AG08395 (cell line): Measurements from ENCODE around the gene PTPN6.
"Not testable (repeated sequence)": the region's sequence is repeated elsewhere in the genome, so short reads cannot be mapped to it uniquely, and the experiment has no call there.

Source experiments
- DNase-seq: peaks from one replicate; pipeline ENCODE4 v3.0.0; 2012; ENCODE audit warnings: mixed read lengths, low spot score

PTPN6 gene

DNA sequence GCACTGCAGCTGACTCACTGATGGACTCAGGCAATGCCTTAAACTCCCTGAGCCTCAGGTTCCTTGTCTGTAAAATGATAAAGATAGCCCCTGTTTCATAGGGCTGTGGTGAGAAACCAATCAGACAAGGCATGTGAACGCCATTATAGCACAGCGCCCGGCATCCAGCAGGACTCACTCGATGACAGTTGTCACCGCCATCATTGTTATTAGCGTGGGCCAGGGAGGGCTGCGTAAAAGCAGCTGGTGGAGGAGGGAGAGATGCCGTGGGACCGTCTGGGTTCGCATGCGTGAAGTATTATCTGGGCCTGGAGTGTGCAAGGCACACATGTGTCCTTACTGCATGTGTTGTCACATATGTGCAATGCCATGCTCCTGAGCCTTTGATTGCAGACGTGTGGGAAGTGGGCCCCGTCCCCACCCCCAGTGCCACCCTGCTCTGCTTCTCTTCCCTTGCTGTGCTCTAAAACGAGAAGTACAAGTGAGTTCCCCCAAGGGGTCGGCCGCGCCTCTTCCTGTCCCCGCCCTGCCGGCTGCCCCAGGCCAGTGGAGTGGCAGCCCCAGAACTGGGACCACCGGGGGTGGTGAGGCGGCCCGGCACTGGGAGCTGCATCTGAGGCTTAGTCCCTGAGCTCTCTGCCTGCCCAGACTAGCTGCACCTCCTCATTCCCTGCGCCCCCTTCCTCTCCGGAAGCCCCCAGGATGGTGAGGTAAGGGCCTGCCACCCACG is at the start of gene PTPN6:
Gene PTPN6, plus strand, starts transcription at position 546 of the 730 bp plus-strand sequence. Its CDS starts 157 bp downstream, at position 703.
- DNase-seq = no peak

DNA sequence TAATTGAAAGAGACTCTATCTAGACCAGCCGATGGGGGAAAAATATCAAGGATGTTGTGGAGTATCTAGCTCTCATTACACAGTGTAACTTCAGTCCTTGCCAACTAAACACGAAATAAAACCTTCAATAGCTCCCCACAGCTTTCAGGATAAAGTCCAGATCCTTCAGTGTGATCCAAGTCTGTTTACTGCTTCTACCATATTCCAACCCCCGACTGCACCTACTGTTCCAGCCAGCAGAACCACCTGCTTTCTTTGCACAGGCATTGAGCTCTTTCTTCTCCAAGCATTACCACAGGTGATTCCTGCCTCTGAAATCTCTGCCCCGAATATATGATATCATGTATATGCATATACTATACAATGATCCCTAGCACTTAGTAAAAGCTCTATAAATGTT is 48.7 kb upstream of the PTPN6 start:
- no peak for DNase-seq

DNA sequence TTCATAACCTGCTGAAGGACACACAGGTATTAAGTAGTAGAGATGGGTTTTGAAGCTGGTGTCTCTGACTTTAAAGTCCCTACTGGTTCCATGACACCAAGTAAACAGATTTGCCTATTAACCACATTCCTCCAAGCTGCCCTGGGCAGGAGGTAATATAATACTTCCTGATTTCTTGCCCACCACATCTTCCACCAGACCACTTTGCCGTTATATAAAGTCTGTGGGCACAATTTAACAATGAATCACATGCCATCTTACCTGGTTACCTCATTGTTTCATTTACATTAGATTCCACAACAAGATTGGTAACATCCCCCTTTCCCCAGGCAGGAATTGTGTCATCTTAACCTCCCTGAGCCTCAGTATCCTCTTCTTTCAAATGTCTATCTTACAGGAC is 47.4 kb upstream of the PTPN6 start:
- no peak for DNase-seq

DNA sequence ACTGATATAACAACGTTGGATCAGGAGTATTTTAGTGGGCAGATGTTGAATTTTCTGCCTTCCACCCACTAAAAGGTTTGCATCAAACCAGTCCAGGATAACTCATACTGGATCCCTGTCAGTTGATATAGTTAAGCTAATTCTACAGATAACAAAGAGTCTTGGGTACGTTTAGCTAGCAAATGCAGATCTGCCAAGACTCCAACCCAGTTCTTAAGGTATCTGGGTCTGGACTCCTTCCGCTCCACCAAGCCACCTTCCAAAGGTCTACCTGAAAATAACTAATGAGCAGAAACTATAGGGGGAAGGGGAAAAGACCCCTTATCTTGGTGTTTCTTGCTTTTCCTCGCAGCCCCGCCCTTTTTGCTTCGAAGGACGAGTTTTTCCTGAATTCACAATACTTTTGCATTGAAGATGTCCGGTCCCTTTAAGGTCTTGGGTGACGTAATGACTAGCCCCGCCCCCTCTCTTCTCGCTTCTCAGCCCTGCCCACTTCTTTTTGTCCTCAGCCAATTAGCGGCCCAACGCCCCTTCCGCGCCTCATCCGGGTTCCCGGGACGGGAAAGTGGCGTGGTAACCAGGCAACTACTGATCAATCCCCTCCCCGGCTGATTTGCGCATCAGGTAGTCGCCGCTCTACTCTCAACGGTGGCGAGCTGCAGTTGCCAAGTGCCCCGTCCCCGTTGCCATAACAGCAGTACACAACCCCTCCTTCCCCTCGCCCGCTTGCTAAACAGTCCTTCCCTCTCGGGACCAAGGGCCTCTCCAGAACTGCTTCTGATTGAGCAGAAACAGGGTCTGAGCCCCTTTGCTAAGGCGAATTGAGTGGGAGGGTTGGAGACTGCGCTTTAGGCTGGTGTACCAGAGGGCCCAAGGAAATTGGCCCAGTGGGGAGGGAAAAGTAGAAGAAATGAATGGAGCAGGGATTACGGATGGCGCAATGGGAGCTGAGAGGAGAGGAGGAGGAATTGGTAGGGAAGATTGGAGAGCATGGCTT is 46.6 kb upstream of the PTPN6 start, which contains the start of gene LRRC23:
Gene LRRC23, plus strand, starts transcription at position 543 of the 997 bp plus-strand sequence. CDS start 812 bp downstream, outside the sequence.
- peak; percentile 96 for DNase-seq

DNA sequence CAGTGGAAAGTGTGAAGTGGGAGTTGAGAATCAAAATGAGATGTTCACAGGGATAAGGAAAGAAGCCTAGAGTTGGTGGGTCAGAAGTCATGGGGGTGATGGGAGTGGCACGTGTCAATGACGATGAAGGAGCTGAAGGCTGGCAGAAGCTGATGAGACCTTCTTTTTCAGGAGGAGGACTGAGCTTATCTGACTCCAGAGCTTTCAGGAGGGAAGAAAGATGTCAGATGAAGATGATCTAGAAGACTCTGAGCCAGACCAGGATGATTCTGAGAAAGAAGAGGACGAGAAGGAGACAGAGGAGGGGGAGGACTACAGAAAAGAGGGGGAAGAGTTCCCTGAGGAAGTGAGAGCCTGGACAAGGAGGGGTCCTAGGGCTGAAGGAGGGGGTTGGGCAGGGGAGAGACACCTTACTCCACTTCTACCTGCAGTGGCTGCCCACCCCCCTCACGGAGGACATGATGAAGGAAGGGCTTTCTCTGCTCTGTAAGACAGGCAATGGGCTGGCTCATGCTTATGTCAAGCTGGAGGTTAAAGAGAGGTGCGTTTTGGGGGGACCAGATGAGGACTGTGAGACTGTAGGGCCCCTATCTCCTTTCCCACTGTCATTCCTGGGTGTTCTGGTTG is 45.6 kb upstream of the PTPN6 start:
- DNase-seq = no peak

DNA sequence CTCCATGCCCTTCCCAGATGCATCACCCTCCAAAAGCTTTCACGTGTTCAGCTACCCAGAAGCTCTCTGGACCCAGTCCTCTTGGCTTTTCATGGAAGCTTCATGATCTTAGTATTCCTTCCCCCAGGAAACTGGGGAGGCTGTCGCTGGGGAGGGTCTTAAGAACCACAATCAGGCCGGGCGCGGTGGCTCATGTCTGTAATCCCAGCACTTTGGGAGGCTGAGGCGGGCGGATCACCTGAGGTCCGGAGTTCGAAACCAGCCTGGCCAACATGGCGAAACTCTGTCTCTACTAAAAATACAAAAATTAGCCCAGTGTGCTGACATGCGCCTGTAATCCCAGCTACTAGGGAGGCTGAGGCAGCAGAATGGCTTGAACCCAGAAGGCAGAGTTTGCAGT is 43.0 kb upstream of the PTPN6 start:
- DNase-seq = not testable (repeated sequence)

DNA sequence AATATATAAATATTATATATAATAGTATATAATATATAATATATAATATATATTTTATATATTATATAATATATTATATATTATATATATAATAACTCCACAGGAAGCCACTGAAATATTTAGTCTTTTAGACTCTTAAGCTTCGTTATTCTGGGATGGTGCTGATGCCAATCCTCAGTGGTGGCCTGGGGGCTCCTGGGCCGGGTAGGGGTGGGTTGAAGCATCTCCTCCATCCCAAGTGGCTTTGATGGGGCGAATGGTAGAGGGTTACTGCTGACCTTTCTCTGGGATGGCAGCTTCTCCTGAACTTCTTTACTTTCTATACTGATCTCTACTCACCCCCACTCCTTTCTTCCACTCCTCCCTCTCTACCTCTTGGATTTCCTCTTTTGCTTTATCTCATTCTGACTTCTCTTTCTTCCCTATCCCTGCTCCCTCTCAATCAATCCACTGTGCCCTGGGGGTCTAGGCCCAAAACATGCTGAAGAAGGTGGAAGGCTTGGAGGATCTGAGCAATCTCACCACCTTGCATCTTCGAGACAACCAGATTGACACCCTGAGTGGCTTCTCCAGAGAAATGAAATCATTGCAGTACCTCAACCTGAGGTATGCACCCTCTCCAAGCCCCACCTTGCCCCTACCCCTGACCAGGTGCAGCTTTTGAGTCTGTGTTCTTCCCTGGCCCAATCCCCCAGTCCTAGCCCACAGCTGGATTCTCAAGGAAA is 41.6 kb upstream of the PTPN6 start:
- DNase-seq = no peak

DNA sequence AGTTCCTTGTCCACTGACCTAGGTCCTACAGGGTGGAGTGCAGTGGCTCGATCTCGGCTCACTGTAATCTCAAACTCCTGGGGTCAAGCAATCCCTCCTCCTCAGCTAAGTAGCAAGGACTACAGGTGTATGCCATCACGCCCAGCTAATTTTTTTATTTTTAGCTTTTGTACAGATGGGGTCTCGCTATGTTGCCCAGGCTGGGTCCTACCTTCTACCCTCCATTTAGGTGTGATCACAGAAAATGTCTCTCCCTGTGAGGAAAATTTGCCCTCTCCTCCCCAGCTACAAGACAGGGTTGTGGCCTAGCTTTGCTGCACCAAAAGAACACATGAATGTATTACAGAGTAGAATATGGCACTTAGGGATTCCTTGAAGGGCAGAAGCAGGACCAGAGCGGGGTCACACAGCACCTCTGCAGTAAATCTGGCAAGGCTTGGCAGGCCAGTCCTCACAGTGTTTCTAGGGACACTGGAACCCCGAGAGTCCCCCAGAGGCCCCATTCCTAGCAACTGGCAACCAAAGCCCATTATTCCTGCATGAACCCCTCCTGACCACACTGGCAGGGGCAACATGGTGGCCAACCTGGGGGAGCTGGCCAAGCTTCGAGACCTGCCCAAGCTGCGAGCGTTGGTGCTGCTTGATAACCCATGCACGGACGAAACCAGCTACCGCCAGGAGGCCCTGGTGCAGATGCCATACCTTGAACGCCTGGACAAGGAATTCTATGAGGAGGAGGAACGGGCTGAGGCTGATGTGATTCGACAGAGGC is 38.8 kb upstream of the PTPN6 start:
- no peak for DNase-seq

DNA sequence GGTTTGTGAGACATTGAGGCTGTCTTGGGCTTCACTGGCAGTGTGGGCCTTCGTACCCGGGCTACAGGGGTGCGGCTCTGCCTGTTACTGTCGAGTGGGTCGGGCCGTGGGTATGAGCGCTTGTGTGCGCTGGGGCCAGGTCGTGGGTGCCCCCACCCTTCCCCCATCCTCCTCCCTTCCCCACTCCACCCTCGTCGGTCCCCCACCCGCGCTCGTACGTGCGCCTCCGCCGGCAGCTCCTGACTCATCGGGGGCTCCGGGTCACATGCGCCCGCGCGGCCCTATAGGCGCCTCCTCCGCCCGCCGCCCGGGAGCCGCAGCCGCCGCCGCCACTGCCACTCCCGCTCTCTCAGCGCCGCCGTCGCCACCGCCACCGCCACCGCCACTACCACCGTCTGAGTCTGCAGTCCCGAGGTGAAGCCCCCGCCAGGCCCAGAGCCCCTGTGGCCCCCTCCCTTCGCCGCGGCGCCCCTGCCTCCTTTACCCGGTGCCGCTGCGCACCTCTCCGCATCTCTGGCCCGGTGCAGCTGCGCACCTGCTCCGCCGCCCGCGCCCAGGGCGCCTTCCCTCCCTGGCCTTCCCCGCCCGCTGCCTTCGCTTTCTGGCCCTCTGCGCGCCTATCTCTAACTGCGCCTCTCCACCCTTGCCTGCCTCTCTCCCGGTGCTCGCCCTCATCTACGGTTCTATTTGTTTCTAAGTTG is 36.8 kb upstream of the PTPN6 start, which contains the start of gene ENO2:
Gene ENO2, plus strand, starts transcription at position 335 of the 701 bp plus-strand sequence. CDS start 1,253 bp downstream, outside the sequence.
- DNase-seq = peak; percentile 87

DNA sequence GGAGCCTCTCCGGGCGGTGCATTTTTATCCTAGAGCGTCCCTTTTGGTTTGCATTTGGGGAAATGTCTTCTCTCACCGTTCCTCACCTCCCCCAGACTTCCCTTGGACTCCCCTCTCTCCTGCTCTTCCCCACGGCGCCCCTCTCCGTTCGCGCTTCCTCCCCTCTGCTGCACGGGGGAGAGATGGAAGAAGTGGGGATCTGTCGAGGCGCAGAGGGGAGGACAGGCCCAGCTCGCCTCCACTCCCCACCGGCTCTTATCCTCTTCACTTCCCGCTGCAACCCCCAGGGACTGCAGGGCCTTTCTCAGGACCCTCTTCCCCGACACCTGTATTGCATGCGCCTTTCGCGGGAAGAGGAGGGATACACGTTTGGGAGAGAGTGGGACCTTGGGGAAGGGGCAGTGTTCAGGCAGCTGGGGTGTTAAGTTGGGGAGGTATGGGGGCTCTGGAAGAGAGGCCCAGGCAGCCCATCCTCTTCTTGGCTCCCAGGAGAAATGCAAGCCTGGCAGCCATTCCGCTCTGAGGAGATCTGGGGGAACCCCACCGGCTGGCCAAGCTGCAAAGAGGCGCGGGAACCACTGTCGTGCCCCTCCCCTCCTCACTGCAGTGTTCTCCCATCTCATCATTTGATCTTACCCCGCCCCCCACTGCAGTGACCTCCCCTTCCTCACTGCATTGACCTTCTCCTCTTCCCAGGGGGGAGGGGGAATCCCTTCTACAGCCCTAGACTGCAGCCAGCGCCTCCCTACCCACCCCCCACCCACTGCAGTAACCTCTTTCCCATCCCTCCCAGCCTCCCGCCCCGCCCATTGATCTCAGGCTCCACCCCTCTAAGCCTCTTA is 36.0 kb upstream of the PTPN6 start:
- DNase-seq = no peak

DNA sequence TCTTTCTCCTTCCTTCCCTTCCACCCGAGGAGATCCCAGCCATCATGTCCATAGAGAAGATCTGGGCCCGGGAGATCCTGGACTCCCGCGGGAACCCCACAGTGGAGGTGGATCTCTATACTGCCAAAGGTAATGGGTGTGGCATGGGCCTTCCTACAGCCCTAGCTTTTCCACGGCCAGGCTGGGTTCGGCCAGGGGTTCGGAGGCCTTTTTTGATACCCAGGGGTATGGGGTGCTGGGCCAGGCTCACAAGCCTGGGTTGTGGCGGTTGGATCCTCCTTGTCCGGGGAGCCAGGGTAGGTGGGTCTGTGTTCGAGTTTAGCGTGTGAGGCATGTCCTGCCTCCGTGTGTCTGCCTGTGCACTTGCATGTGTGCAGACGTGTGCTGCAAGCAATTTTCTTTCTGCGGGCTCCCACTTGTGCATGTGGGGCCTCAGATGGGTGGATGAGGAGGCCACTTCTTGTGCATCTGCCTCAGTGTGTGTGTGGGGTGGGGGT is 35.3 kb upstream of the PTPN6 start:
- DNase-seq = no peak

DNA sequence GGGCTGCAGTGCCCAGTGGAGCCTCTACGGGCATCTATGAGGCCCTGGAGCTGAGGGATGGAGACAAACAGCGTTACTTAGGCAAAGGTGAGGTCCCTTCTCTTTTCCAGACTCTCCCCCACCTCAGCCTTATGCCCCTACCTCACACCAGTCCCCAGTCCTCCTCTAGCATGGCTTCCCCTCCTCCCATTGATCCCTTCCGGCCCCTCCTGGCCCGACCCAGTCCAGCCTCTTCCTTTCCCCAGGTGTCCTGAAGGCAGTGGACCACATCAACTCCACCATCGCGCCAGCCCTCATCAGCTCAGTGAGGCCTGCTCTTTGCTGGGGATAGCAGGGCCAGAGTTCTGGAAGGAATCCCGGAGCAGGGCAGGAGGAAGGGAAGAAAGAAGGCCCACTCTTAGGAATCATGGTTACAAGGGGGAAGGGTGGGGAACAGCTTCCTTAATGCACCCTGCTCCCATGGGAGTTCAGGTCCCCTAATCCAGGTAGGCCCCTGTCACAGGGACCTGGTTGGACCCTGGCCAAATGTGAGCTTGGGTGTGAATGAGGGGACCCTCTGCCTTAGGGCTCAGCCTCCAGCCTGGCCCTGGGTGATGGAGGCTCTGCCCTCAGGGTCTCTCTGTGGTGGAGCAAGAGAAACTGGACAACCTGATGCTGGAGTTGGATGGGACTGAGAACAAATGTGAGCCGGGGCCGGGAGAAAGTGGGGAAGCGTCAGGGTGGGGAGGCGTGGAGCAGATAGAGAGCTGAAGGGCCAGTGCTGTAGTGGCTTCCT is 34.5 kb upstream of the PTPN6 start:
- no peak for DNase-seq

DNA sequence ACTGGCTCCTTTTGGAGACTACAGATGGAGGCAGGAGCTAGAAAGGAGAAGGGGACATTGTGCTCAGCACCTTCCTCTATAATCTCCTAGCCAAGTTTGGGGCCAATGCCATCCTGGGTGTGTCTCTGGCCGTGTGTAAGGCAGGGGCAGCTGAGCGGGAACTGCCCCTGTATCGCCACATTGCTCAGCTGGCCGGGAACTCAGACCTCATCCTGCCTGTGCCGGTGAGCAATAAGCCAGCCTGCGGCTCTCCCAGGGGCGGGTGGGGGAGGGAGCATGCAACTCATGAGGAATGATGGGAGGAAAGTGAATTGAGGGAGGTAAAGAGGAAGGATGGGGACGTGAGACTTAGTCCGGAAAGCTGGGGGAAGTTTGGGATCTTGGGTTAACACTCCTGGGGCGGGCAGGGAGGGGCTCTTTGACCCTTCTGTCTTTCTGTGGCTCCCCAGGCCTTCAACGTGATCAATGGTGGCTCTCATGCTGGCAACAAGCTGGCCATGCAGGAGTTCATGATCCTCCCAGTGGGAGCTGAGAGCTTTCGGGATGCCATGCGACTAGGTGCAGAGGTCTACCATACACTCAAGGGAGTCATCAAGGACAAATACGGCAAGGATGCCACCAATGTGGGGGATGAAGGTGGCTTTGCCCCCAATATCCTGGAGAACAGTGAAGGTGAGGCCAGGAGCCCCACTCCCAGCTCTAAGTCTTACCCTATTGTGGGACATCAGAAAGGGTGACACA is 33.5 kb upstream of the PTPN6 start:
- DNase-seq = no peak

DNA sequence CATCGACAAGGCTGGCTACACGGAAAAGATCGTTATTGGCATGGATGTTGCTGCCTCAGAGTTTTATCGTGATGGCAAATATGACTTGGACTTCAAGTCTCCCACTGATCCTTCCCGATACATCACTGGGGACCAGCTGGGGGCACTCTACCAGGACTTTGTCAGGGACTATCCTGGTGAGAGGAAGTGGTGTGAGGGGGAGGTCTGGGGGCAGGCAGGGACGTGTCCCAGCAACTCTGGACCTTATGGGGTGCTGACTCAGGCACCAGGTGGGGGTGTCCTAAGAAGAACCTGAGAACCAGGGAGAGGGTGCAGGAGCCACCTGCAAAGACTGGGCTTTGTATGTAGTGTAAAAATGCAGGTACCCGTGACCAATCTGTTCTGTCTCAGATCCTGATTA is 31.6 kb upstream of the PTPN6 start:
- no peak for DNase-seq

DNA sequence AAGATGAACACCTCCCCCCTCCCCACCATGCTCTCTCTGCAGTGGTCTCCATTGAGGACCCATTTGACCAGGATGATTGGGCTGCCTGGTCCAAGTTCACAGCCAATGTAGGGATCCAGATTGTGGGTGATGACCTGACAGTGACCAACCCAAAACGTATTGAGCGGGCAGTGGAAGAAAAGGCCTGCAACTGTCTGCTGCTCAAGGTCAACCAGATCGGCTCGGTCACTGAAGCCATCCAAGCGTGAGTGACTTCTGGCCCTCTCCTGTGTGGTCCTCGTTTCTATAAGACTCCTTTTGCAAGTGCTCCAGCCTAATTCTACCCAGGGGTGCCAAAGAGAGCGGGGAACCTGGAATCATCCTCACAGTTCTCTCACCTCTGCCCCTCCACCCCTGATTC is 29.6 kb upstream of the PTPN6 start:
- no peak for DNase-seq

DNA sequence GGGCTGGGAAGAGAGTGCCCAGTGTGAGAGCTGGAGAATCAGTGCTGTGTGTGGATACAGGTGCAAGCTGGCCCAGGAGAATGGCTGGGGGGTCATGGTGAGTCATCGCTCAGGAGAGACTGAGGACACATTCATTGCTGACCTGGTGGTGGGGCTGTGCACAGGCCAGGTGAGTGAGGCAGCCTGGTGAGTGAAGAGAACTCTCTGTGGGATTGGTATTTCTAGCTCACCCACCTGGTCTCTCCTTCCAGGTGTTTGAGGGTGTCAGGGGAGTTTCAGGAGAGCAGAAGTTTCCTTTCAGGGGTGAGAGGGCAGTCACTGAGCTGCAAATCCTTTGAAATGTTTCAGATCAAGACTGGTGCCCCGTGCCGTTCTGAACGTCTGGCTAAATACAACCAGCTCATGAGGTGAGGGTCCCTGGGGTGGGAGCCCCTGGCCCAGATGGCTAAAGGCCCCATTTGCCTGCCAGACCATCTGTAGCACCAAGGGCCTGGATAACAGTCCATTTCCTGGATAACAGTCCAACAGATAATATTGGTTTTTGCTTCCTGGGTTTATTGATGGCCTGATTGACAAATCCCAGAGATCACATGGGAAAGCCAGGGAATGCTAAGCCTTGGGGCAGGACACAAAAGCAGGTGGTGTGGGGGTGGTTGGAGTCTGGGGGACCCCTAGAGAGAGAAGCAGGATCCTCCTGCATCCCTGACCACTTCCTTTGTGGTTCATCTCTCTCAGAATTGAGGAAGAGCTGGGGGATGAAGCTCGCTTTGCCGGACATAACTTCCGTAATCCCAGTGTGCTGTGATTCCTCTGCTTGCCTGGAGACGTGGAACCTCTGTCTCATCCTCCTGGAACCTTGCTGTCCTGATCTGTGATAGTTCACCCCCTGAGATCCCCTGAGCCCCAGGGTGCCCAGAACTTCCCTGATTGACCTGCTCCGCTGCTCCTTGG is 28.9 kb upstream of the PTPN6 start:
- DNase-seq = no peak
